IPS-NIHi11 (cell line): Measurements from ENCODE around the gene PIK3R2.
"Not testable (repeated sequence)": the region's sequence is repeated elsewhere in the genome, so short reads cannot be mapped to it uniquely, and the experiment has no call there.

ENCODE experiments used
- DNase-seq: peaks from one replicate; pipeline ENCODE4 v3.0.0; 2012; ENCODE audit warnings: mixed read lengths, low spot score

PIK3R2 gene

DNA sequence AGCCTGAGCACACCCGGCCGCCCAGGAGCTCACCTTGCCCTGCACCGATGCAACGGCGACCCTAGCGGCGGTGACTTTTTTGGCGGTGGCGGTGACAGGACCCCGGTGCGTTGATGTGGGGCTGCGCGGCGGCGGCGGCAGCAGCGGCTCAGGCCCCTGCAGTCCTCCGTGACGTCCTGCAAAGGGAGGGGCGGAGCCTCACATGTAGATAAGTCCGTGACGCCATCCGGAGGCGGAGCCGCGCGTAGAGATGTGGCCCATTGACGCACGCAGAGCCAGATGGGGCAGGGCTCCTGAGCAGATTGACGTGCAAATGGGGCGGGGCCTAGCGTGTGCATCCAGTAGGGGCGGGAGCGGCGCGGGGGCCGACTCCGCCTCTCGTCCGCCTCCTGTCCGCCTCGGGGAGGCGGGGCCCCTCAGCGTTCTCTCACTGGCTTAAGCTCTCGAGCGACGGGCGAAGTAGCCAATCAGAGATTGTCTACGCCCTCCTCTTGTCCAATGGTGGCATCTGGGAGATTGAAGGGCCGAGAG is 51.0 kb downstream of the PIK3R2 start, which contains the start of gene RAB3A:
Gene RAB3A, minus strand, starts transcription at position 180 of the 531 bp plus-strand sequence. CDS start 1,302 bp downstream, outside the sequence.
- DNase-seq: peak; percentile 92

DNA sequence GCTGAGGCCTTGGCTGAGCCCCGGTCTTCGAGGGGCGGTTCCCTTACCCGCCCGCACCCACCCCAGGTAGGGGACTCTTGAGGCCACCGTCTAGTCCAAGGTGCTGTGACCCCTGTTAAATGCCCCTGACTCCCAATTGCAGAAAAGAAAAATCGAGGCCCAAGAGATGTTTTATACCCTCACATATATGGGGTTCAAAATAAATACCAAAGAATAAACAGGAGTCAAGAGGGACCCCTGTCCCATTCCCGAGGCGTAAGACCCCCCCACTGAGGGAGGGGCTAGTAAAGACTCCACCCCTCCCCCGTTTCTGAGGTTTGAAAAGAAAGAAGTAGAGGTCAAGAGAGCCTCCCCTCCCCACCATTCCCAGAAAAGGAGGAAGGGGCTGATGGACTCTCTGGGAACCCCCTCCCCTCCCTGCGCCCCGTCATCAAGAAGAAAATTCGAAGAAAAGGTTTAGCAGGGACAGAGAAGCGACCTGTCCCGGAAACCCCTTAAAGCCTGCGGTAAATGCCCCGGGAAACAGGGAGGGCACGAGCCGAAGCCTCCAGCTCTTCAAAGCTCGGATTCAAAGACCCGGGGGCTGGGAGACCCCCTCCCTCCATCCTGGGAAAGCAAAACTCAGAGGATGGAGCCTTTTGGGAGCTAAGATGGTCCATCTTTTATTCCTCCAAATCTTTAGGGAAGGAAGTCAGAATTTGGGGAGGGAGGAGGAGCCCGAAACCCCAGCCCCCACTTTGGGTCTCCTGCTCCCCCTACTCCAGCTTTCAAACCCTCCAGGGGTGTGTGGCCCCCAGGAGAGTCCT is 51.6 kb downstream of the PIK3R2 start:
- peak; percentile 43 for DNase-seq

DNA sequence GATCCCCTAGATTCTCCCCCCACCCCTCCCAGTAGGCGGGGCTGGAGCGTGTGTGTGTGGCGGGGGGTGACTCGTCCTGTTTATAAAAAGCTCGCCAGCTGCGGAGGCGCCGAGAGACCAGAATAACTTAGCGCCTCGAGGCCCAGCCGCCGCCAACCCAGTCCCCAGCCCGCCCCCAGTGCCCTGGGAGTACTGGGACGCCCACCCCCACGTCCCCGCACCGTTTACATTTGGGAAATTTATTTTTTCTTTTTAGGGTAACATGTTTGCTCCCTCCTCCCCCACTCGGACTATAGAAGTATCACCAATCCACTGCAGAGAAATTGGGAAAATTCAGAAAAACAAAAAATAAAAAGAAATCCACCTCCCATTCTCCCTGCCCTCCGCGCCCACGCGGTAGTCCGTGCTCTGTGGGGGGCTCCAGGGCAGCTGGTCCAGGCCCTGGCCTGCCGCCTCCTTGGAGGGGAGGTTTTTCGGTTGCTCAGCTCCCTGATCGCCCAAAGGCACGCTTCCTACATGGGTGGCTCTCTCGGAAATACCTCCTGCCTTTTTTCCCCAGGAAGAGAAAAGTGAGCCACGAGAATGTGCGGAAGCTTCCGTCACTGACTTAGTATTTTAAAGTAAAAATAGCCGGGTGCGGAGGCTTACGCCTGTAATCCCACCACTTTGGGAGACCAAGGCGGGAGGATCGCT is 52.4 kb downstream of the PIK3R2 start:
- peak; percentile 57 for DNase-seq

DNA sequence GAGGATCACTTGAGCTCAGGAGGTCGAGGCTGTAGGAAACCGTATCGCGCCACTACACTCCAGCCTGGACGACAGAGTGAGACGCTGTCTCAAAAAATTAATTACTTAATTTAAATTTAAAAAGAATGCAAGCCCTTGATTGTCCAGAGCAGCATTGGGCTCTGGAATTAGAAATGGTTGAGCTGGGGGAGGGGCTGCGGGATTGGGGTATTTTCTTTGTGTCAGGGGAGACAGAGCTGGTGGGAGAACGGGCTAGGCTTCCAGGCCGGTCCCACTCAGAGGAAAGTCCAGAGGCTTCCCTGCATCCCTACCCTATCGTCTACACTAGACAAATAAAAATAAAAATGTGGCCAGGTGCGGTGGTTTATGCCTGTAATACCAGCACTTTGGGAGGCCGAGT is 53.1 kb downstream of the PIK3R2 start:
- DNase-seq: no peak

DNA sequence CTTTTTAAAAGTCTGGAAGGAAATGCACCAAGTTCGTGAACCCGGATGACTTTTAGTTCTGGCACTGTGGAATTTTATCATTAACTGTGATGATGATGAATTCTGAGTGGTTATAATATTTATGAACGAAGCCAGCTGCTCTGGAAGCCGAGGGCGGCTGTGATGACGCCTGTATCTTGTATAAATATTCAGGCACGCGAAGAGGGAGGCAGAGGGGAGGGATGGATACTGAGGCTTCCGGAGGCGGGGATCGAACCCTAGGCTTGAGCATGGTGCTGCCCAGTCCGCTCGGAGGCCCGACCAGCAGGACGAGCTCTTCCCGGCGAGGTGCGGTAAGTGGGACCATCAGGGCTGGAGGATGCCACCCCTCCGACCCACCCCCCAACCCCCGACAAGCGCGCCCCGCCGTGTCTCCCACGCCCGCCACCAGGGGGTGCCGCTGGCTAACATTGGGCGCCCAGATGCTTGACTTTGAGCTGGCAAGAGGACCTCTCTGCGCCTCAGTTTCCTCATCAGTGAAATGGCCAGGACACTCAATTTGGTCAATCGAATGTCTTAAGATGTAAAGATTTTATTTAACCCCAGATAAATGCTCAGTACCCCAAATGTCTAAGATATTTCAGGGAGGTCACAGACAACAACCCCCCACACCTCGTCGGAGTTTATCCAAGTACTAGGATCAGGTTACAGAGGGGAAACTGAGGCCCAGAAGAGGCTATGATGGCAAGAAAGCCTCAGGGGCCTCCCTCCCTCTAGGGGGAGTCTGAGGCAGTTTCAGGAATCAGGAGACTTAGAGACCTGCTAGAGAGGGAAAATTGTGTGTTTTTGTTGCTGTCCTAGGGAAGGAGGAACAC is 55.4 kb downstream of the PIK3R2 start:
- peak; percentile 71 for DNase-seq

DNA sequence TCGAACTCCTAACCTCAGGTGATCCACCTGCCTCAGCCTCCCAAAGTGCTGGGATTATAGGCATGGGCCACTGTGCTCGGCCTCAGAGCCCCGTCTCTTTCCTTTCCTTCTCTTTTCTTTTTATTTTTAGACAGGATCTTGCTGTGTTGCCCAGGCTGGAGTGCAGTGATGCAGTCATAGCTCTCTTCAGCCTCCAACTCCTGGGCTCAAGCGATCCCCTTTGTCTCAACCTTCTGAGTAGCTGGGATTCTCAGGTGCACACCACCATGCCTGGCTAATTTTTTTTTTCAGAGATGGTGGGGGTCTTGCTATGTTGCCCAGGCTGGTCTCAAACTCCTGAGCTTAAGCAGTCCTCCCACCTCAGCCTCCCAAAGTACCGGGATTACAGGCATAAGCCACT is 56.9 kb downstream of the PIK3R2 start:
- not testable (repeated sequence) for DNase-seq

DNA sequence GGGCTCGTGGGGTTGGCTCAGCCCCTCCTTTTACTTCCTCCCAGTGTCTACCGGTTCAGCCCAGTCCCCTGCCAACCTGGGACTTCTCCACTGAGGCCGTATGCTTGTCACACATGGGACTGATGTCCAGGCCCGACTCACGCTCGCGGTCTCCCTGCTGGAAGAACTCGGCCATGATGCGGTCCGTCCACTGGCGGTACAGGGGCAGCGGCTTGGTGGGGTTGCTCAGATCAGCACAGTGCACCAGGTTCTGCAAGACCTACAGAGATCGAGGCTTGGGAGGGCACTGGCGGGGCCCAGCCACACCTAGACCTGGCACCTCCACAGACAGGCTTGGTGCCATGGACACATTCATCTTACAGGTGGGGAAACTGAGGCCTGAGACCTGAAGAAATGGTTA is 58.7 kb downstream of the PIK3R2 start:
- DNase-seq: no peak

DNA sequence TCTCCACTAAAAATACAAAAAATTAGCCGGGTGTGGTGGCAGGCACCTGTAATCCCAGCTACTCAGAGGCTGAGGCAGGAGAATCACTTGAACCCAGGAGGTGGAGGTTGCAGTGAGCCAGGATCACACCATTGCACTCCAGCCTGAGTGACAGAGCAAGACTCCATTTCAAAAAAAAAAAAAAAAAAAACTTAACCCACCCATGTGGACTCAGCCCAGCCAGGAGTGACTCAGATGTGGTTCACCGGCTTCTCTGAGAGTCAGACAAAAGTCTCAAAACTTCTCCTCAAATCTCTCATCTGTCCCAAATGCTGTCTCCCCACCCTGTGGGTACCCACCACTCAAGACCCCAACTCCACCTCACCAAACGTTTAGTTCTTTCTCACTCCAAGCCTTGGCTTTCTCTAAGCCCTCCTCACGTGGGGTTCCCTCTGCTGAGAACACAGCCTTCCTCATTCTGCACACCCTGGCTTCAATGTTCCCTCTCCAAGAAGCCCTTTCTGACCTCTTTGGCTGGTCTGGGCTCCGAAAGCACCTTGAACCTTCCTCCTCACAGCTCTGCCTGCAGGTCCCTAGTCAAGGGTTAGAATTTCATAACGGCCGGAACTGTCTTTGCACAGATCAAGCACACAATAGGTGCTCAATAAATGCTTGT is 61.9 kb downstream of the PIK3R2 start:
- no peak for DNase-seq

DNA sequence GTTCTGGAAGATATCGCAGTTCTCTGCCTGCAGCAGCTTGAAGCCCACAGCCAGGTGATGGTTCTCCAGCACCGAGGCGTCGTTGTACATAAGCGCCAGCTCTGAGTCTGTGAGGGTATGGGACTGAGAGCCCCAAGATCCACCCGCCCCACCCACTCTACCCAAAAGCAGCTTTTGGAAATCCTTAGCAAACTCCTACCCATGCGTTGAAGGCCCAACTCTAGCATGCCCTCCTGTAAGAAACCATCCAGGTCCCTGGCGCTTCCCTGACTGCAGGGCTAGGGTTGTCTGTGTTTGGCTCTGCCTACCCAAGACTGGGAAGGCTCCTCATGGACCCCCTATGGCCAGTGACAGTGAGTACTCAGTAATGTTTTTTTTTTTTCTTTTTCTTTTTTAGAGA is 63.8 kb downstream of the PIK3R2 start:
- no peak for DNase-seq

DNA sequence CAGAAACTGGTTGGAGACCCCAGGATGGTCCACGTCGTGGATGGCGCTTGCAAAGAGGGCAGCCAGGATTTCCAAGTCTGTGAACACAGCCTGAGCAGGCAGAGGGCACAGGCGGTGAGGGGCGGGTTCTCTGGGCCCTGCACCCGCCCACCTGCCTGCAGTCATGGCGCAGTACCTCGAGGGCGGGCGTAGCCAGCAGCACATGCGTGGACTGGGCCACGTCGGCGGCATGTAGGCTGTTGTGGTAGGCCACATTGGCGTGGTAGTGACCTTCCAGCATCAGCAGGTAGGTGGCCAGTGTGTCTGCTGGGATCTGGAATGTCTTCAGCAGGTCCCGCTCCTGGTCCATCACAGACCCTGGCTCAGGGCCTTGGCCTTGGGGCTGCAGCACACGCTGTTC is 65.2 kb downstream of the PIK3R2 start:
- DNase-seq: no peak

DNA sequence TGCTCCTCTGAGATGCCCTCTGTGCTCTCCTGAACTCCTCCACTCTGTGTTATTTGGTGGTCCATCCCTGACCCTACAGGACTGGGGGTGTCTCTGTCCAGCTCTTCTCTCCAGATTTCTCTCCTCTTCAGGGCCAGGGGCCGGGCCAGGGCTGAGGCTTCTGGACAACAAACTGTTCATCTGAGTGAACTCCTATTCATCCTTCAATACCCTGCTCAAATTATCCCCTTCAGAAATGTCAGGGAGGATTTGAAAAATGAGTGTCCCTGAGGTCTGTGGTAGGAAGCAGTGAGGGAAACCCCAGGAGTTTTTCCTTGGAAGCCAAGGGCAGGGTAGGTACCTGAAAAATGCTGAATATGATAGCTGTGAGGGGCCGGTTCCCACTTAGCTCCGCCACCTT is 65.6 kb downstream of the PIK3R2 start:
- no peak for DNase-seq
